Measurements from ENCODE around the gene ADAMTS16. TPM values are rescaled to one million over a fixed set of nuclear protein-coding genes. Genes with fewer than 3 reads are reported as not detected.

ADAMTS16 gene
- total RNA-seq, 1 donor from 2014 or later = 4.1 TPM

DNA sequence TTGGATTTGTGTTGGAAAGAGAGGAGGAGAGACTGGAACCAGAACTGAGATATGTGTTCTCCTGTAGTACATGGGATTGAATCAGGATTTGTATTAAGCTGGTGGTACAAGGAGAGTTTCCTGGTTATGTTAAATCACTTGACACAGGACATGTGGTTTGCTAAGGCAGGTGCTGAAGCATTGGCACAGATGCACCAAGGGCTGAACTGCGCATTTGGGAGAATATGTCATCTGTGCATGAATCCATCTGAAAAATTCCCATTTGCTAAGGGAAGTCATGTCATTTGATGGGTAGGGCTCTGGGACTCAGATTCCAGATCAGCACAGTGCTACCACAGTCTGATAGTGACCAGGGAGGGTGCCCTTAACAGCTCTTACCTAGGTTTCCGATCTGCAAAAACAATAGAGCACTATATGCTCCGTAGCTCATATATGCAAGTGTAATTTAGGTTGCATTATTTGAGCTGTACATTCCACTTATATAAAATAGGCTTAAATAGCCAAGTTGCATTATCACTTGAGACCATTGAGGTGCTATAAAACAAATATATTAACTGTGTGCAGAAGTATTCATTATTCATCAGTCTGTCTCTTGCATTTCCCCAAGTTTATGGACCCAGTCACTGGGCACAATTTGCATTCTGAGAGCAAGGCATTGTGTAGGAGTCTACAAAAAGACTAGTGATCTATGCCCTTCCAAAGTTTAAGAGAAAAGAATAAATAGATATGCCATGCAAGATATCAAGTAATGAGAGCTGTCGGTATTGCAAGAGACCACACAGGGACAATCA is 55.2 kb downstream of the ADAMTS16 start:
- no peaks in the 10 kb centered on the region for H3K36me3 ChIP-seq
- H3K4me2 ChIP-seq = no peak overlapping the region
- TF ChIP-seq EZH2 (IDR thresholded peaks at IDR 0.05) (no peak), EZH2phosphoT487 (IDR thresholded peaks at IDR 0.05) (no peak)
- TF ChIP-seq, protein P1, sequence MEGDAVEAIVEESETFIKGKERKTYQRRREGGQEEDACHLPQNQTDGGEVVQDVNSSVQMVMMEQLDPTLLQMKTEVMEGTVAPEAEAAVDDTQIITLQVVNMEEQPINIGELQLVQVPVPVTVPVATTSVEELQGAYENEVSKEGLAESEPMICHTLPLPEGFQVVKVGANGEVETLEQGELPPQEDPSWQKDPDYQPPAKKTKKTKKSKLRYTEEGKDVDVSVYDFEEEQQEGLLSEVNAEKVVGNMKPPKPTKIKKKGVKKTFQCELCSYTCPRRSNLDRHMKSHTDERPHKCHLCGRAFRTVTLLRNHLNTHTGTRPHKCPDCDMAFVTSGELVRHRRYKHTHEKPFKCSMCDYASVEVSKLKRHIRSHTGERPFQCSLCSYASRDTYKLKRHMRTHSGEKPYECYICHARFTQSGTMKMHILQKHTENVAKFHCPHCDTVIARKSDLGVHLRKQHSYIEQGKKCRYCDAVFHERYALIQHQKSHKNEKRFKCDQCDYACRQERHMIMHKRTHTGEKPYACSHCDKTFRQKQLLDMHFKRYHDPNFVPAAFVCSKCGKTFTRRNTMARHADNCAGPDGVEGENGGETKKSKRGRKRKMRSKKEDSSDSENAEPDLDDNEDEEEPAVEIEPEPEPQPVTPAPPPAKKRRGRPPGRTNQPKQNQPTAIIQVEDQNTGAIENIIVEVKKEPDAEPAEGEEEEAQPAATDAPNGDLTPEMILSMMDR (IDR thresholded peaks at IDR 0.05) = no peak
- H3K79me2 ChIP-seq (ENCODE audit: low read depth) = no peaks in the 10 kb centered on the region
- H2AFZ ChIP-seq (replicated peaks) = no peak overlapping the region
- H3K4me1 Mint-ChIP-seq = no peaks in the 10 kb centered on the region
- no peaks in the 10 kb centered on the region for H3K9me3 ChIP-seq (ENCODE audit: low read depth)
- H3K9me3 Mint-ChIP-seq = peaks cover 2% of the 10 kb centered on the region
- no peak overlapping the region for H3K4me3 Mint-ChIP-seq
- no peaks in the 10 kb centered on the region for H3K27me3 ChIP-seq
- no peaks in the 10 kb centered on the region for H4K20me1 ChIP-seq (ENCODE audit: low read depth)
- H3K27ac ChIP-seq = no peak overlapping the region
- H3K9ac ChIP-seq = no peak overlapping the region
- peaks cover 2% of the 10 kb centered on the region for H3K27me3 Mint-ChIP-seq (ENCODE audit: insufficient read depth, low read depth)
- no peaks in the 10 kb centered on the region for H3F3A ChIP-seq (ENCODE audit: low read depth)
- no peak overlapping the region for H3K27ac Mint-ChIP-seq
- H3K4me1 ChIP-seq = no peaks in the 10 kb centered on the region
- no peak for DNase-seq (ENCODE audit: low spot score)
- H3K36me3 Mint-ChIP-seq = peaks cover 2% of the 10 kb centered on the region
- no peak overlapping the region for H3K4me3 ChIP-seq

DNA sequence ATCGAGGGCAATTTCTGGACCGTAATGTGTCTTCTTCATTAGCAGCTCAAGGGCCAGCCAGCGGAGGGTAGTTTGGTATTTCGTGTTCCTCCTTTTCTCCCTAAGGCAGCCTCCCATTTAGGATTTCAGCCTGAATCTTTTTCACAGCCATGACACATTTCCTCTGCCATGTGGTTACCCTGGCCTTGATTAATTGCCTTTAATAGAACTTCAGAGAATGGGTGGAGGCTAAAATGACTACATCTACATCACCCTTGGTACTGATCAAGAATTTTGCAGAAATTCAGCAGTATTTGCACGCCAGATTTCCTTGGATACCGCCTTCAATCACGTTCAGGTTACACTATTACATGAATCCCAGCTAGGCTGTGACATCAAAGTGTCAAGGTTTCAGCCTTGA is 58.0 kb downstream of the ADAMTS16 start:
- H3K4me1 Mint-ChIP-seq = no peaks in the 10 kb centered on the region
- no peaks in the 10 kb centered on the region for H4K20me1 ChIP-seq (ENCODE audit: low read depth)
- no peak overlapping the region for H3K4me3 ChIP-seq
- TF ChIP-seq, protein P1 (IDR thresholded peaks at IDR 0.05) = no peak
- no peak for TF ChIP-seq EZH2phosphoT487 (IDR thresholded peaks at IDR 0.05)
- TF ChIP-seq EZH2 (IDR thresholded peaks at IDR 0.05) = no peak
- no peaks in the 10 kb centered on the region for H3F3A ChIP-seq (ENCODE audit: low read depth)
- no peaks in the 10 kb centered on the region for H3K36me3 Mint-ChIP-seq
- H3K9me3 ChIP-seq (ENCODE audit: low read depth) = no peaks in the 10 kb centered on the region
- H3K9ac ChIP-seq = no peak overlapping the region
- no peak overlapping the region for H3K27ac Mint-ChIP-seq
- no peak overlapping the region for H3K27ac ChIP-seq
- H3K9me3 Mint-ChIP-seq = peaks cover 2% of the 10 kb centered on the region
- no peaks in the 10 kb centered on the region for H3K79me2 ChIP-seq (ENCODE audit: low read depth)
- no peaks in the 10 kb centered on the region for H3K4me1 ChIP-seq
- H2AFZ ChIP-seq (replicated peaks) = no peak overlapping the region
- H3K27me3 ChIP-seq = no peaks in the 10 kb centered on the region
- H3K4me2 ChIP-seq = no peak overlapping the region
- no peaks in the 10 kb centered on the region for H3K36me3 ChIP-seq
- no peak overlapping the region for H3K4me3 Mint-ChIP-seq
- no peaks in the 10 kb centered on the region for H3K27me3 Mint-ChIP-seq (ENCODE audit: insufficient read depth, low read depth)
- no peak for DNase-seq (ENCODE audit: low spot score)

DNA sequence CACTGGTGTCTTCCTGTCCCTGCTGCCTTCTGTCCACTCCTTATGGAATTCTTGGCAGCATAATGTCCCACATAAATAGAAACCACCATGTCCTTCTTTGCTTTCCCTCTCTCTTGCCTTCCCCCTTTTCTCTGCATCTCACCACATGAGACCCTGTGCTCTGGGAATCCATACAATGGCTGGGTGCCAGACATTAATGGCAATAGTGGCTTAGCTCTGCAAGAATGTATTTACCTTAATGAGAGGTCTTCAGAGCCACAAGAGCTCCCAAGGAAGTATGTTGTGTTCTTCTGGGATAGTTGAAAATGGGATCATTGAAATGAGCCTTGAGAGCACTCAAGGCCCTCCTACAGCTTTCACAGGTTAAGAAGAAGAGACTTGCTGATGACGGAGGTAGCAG is 58.7 kb downstream of the ADAMTS16 start:
- Histone ChIP-seq H3F3A (ENCODE audit: low read depth) (no peaks in the 10 kb centered on the region), H3K79me2 (ENCODE audit: low read depth) (no peaks in the 10 kb centered on the region), H3K36me3 (no peaks in the 10 kb centered on the region), H3K4me2 (no peak overlapping the region), H3K4me3 (no peak overlapping the region), H2AFZ (replicated peaks) (no peak overlapping the region), H3K9ac (no peak overlapping the region), H3K4me1 (no peaks in the 10 kb centered on the region), H4K20me1 (ENCODE audit: low read depth) (no peaks in the 10 kb centered on the region), H3K9me3 (ENCODE audit: low read depth) (no peaks in the 10 kb centered on the region), H3K27ac (no peak overlapping the region), H3K27me3 (no peaks in the 10 kb centered on the region)
- Mint-ChIP-seq H3K4me3 (no peak overlapping the region), H3K9me3 (peaks cover 2% of the 10 kb centered on the region), H3K27me3 (ENCODE audit: insufficient read depth, low read depth) (no peaks in the 10 kb centered on the region), H3K27ac (no peak overlapping the region), H3K36me3 (no peaks in the 10 kb centered on the region), H3K4me1 (no peaks in the 10 kb centered on the region)
- TF ChIP-seq, protein P1 (IDR thresholded peaks at IDR 0.05) = no peak
- no peak for TF ChIP-seq EZH2 (IDR thresholded peaks at IDR 0.05)
- no peak for TF ChIP-seq EZH2phosphoT487 (IDR thresholded peaks at IDR 0.05)
- no peak for DNase-seq (ENCODE audit: low spot score)

Data from neural progenitor cell (in vitro differentiated cells).